Embryonic facial prominence (tissue), 1 donor: ENCODE results near the gene ACVR1.
"Not testable (repeated sequence)": the region's sequence is repeated elsewhere in the genome, so short reads cannot be mapped to it uniquely, and the experiment has no call there.

ENCODE experiments used
- DNase-seq: peaks from one replicate; pipeline ENCODE4 v3.0.0-alpha.2; 2016; ENCODE audit errors: extremely low spot score

The ACVR1 gene

DNA sequence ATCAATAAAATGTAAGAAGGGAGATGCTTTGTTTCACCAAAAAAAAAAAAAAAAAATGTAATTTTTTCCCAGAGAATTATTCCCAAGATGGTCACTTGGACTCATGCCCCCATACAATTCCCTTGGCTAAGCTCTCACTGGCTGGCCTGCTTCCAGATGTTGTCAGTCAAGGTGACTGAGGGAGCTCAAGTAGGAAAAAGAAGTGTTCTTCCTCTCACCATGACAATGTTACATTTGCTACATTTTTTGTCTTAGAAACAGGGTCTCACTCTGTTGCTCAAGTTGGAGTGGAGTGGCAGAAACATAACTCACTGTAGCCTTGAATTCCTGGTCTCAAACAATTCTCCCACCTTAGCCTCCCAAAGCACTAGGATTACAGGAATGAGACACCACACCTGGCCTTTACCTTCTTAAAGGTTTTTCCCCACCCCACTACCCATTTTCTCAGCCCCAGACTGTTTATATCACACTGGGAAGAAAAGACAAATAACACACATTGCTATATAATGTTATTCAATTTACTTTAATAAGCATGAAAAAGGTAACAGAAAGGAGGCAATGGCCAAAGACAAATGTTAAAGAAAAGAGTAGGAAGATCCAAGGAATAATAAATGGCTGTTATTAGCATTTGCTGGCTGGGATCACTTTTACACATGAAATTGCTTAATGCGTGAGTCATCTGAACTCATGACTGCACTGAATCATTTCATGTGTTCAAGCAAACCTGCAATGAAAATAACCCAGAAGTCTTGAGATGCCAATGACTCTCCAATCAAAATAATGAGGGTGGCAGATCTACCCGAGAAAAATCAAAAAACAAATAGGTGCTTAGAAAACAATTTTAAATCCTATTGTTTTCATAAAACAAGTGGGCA lies 45.2 kb downstream of the ACVR1 start:
- no peak for DNase-seq

DNA sequence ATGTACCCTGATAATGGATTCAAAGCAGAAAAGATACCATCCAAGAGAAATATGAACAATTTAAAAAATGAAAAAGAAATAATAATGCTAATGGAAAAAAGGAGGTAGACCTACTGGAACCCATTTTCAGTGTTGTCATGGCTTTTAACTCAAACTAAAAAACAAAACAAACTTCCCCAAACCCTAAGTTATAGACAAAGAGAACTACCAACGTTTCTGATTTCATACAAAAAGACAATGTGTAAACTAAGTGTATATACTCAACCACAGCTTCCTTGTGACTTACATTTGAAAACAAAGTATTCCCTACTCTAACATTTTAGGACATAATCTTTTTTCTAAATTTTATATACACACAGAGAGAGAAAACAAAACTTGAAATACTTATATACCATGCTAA lies 45.9 kb downstream of the ACVR1 start:
- DNase-seq = no peak

DNA sequence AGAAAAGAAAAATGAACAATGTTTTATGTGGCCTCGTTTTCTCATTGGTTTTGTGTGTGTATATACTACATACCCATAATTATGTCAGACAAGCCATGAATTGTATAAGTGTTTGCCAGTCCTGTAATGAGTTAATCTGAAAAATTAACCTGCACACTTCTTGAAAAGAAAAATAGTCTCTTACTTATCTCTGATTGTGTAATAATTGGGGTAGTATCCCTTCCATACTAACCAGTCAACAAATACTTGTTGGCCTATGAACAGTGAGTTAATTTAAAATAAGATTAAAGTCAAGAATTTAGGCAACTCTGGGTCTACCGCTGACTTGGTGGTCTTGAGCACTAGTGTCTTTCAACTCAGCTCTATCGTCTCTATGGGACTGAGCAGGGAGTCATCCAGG lies 48.8 kb downstream of the ACVR1 start:
- DNase-seq = no peak

DNA sequence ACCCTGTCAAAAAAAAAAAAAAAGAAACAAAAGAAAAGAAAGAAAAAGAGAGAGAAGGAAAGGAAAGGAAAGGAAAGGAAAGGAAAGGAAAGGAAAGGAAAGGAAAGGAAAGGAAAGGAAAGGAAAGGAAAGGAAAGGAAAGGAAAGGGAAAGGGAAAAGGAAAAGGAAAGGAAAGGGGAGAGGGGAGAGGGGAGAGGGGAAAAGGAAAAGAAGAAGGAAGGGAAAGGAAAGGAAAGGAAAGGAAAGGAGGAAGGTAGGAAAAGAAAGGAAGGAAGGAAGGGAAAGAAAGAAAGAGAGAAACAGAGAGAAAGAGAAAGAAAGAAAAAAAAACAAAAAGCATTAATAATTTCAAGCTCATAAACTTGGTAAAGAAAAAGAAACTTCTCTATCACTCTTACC lies 49.5 kb downstream of the ACVR1 start:
- DNase-seq = not testable (repeated sequence)

DNA sequence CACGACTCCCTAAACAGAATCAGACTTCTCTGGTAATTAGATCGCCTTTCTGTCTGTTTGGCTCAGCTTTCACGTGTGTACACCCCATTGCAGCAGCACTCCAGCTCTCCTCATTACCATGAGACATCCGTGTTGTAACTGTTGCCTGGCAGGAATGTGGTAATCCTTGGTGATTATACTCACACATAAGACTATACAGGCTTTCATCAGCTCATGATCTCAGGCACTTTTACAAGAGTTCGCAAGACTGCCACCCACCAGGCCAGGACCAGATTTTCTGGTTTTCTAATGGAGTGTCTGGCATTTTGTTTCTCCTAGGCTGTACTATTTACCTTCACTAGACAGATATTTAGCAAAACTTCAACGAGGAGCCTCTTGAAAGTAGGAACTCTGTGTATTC lies 50.2 kb downstream of the ACVR1 start:
- DNase-seq = no peak

DNA sequence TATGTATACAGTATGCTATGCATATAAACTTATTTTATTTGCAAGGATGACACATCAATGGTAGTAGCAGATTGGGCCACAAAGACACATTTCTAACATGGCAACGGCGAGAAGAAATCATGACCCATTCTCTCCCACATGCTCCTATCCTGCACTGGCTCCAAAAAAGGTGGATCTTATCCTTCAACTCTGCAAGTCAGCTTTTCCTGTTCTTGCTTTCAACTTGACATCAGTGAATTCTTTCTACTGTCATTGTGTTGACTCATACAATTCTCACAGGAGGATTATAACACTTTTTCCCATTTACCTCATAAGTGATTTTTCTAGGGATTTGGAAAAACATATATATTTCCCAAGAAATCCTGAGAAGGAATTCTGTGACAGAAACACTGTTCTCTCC lies 53.1 kb downstream of the ACVR1 start:
- no peak for DNase-seq

DNA sequence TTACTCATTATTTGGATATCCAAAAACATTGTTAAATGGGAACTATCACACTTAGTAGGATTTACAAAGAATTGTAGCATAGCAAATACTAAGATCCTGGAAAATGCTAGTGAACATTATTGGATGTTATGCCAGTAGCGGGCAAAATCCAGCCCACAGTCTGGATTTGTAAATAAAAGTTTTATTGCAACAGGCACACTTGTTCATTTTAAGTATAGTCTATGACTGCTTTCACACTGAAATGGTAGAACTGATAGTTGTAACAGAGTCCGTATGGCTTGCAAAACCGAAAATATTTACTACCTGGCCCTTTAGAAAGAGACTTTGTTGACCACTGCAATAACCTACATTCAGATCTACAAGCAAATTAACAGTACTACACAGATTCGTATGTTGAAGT lies 53.6 kb downstream of the ACVR1 start:
- DNase-seq = no peak

DNA sequence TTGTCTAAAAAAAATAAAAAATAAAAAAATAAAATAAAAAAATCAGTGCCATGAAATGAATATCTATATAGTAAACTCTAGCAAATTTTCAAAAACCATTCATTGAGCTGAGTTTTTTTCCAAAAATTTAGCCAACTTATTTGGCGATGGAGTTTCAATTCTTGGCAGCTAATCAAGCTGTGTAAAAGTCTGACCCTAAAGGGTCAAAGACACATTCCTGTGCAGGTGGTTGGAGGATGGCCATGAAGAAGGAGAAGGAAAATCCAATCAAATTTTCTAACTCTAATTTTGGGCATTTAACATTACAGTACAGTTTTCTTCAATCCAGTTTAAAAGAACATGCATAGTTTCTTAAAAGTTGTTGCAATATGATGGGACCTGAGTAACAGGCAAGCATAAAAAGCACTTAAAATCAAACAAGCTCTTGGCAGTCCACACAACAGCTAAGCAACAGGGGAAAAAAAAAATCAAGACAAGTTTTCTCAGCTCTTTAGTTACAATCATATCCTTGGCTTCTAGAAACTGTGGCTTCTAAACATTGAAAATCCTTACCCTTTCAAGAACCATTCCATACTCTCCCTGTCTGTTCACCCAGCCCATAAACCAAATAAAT lies 54.5 kb downstream of the ACVR1 start:
- DNase-seq = no peak

DNA sequence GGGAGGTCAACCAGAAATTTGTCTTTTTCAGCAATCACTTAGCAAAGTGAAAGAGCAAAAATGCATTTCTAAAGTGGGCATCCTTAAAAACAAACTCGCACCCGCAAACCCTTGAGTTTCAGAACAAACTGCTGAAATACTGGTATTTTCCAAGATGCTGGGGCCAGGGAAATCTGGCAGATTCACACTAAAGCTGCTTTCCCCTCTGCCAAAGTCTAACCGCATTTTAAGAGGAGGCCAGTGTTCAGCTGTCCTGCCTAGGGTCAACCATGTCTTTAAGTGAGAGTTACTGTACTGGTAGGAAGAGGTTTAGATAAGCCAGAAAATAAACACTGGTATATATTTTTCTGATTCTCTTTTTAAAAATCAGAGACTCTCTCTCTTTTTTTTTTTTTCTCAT lies 55.9 kb downstream of the ACVR1 start:
- no peak for DNase-seq

DNA sequence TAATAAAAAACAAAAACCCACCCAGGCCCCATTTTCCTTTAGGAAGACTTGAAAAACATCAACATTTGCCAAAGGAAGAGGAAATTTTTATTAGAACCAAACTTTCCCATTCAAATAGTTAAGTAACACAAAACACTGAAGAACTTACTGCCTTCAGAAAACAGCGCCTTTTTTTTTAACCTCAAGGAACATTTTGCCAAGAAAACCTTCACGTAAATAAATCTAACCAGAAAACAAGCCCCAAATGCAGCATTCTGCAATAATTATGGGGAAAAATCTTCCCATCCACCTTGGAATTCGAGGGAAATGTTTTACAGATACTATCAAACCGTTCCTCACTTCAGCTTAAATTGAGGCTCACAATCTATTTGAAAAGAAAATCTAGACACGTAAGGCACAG lies 56.4 kb downstream of the ACVR1 start:
- no peak for DNase-seq

DNA sequence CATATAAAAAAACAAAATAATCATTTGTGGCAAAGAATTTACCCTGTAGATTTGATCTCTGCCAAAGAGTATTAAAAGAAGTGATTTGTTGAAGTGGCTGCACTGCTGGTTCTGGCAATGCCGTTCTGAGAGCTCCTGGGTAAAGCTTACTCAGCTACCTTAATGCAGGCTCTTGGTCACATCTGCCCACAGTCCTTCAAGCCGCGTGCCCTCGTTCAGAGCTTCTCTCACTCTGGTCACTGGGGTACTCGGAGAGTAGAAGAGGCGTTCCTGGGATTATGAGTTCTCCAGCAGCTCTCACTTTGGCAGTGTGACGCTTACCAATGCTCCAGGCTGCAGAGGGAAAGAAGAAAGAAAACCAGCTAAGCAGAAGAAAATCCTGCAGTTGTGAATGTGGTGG lies 57.9 kb downstream of the ACVR1 start:
- DNase-seq = no peak

DNA sequence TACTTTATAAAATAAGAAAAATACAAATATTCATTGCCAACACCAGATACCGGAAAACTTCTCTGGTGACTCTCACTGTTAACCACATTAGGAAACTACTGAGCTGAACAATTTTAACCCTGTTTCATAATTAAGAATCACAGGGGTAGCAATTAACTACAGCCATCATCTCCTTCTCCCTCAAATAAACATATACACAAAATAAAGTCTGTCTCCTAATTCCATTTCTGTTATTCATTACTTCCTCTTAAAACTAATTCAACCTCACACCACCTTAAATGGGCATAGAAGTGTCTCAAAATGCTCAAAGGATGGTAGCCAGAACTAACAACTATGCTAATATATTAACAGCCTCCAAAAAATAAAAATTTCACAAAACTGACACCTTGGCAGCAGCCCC lies 60.7 kb downstream of the ACVR1 start:
- DNase-seq = no peak

DNA sequence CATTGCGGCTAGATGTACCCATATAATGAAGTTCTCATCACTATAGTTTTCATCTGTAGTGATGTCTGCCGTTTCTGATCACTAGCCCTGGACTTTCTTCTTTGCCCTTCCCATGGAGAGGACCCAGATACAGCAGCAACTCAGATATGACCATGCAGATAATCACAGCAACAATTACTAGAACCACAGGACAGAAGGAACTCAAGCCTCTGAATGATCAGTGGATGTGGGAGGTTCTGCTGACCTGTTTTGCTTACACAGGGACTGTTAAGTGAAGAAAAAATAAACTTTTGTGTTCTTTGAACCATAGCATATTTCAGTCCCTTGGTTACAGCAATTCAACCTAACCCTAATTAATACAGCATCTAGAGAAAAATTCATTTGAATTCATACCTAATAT lies 62.7 kb downstream of the ACVR1 start:
- no peak for DNase-seq

DNA sequence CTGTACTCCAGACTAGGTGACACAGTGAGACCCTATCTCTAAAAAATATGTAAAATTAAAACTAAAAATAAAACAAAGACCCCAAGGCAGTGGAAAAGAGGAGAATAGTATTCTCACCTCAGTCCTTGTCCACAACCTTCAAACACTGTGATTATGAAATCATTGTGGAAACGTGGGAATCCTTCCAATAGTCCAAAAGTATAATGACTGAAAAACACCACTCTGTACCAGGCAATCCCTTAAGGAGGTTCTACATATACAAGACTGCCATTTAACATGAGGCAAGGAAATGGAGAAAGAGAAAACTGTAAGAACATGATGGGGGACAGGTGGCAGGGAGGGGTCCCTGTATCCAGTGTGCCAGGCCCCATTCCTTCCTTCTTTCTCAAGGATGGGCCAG lies 66.1 kb downstream of the ACVR1 start:
- no peak for DNase-seq

DNA sequence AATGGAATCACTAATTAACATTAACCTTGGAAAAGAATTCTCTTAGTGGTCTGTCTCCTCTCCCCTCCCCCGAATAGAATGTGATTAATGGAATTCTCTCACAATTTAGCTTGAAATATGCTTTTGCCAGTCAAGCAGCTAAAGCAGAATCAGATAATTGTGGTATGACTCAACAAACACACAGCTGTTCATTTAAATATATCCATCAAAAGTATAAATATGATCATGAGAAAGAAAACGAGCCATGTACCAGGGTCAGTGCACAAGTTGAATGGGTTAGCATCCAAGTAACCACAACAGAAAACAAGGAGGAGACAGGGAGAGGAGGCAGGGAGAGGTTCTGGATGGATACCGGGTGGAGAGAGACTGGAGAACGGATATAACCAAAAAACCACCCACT lies 66.9 kb downstream of the ACVR1 start:
- no peak for DNase-seq

DNA sequence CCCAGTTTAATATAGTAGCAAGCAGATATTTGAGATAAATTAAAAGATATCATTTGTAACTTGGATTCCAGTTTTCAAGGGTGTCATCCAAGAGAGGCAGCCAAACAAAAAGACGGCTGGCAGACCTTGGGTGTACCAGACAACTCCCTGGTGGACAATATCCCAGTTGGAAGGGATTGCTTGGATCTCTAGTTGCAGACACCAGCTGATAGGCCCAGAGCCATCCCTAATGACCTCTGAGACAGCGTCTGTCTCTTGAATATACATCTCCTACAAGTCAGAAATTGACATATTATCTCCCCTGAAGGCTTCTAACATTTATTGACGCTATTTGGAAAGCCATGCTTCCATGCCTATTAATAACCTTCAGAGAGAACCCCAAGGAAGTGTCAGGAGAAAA lies 67.7 kb downstream of the ACVR1 start:
- no peak for DNase-seq

DNA sequence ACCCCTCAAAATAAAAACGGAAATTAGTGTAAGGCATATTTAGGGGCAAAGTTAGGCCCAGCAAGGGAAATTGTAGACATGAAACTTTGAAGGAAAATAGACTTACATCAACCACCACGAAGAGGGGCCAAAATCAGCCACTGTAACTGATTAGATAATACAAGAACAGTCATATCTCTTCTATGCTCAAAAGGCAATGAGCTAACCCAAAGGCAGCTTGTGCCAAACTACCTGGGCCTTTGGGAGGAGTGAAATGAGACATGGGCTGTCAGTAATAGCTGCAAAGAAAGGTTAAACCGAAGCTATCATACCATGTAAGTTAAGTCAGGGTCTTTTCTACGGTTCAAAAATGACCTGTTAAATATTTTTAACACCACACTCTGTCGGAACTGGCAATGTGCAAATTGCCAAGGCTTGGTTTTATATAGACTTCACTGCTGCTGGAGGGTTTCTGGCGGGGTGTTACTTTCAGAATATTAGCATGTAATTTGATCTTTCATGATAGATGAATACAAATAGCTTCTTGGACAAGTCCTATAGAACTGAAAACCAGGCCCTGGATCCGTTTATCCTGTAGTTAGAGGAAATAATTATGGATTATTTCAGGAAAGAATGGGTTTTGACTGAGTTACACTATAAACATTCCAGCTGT lies 69.6 kb downstream of the ACVR1 start:
- no peak for DNase-seq

DNA sequence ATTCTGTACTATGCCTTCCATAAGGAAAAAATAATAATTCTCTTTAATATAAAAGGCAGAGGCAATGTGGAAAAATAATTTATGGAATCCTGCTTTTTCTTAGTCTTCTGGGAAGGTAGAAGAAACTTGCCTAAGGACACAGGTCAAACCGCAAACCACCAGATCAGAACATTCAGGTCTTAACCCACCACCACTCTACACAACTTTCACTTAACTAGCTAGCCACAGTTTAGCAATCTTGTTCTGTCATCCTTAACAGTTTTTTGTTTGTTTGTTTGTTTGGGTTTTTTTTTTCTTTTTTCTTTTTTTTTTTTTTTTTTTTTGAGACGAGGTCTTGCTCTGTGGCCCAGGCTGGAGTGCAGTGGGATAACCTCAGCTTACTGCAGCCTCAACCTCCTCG lies 70.6 kb downstream of the ACVR1 start:
- no peak for DNase-seq

DNA sequence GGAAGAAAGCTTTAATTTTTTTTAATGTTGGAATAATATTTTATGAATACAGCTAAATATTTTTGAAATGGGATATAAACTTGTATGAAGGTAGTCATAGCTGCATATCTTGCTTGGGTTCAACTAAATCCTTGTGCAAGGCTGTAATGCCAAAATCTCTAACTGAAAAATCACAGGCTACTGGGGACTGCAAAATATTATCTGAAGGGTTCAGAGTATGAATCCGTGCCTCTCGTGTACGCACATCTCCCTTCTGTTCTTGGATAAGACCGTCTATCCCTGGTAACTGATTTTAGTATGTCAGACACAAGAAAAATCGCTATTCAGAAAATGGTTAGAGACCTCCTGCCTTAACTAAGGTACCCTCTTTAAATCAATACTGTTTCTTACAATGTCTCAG lies 71.8 kb downstream of the ACVR1 start:
- DNase-seq = no peak

DNA sequence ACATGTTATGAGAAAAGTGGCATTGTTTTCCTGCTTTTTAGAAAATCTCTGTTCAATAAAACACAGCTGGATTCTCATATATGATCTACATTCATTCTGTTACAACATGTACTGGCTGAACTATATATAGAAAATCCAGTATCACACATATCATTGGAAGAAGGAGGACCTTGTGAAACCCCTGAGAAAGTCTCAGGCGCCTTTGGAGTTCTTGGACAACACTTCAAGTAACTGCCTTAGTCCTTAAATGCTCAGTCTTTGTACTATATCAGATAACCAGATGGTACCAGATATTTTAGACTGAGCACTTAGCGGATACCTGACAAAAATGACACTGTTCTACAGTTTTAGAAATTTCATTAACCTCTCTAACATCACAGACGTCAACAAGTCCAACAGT lies 72.2 kb downstream of the ACVR1 start:
- DNase-seq = no peak

DNA sequence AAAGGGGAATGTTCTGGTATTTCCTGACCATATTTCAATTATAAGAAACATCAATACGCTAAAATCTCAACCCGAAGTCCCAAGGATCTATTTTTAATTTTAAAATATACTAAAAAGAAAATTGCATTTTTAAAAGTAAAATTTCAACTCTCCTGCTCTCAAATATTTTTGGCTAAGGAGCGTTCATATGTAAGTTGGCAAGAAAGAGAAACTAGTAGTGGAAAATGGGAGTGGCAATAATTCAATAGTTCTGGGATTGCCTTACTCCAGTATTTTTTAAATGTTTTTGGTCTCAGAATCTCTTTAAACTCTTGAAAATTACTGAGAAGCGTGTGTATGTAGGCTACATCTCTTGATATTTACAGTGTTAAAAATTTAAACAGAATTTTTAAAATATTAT lies 72.7 kb downstream of the ACVR1 start:
- DNase-seq = no peak

DNA sequence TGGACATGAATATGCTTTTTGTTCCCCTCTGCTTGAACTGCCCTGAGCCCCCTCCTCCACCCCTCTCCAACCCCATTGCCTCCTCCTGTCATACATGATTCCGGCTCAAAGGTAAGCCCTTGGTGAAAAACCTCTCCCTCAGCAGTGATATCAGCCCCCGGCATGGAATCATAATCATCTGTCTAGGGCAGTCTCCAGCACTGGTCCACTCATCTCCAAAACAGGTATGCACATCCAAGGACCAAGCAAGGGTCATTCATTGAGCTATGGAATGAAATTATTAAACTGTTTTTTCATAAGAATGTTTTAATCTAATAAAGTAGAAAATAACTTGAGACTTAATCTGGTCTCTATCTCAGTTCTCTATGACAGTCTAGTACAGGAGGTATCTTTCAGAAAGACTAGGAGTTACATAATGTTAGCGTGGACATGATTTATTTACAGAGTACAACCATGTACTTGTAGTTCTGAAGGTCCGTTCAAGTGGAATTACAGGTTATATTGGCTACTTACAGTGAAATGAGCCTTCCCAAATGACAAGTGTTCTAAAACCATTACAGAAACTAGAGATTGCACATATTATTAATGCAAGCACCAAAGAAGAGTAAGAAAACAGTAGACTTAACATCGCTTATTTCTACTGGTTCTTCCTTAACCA lies 75.2 kb downstream of the ACVR1 start:
- DNase-seq = no peak
